ENCODE measurements around the gene ATP1B4.

ATP1B4 gene

GRCh38 chrX:120402369-120402768 lies 40.5 kb downstream of the ATP1B4 start:
- no peak overlapping the region for H3K4ac ChIP-seq (ENCODE audit: low read depth, low read length)
- H3K36me3 ChIP-seq (ENCODE audit: control insufficient read depth, insufficient read depth, low read length) = no peaks in the 10 kb centered on the region
- no peaks in the 10 kb centered on the region for H3K27me3 ChIP-seq (ENCODE audit: insufficient read depth, low read length, poor library complexity)
- no peak overlapping the region for H2BK5ac ChIP-seq (ENCODE audit: low read length)
- no peak overlapping the region for H3K18ac ChIP-seq (ENCODE audit: low read length)
- no peak for DNase-seq
- H3K27ac ChIP-seq (ENCODE audit: low read depth, low read length) = no peak overlapping the region
- H2BK15ac ChIP-seq (replicated peaks; ENCODE audit: low read depth) = no peak overlapping the region
- H3K4me3 ChIP-seq (ENCODE audit: low read length) = no peak overlapping the region
- H3K23ac ChIP-seq (ENCODE audit: low read length) = no peak overlapping the region
- no peaks in the 10 kb centered on the region for H3K4me1 ChIP-seq (ENCODE audit: control insufficient read depth, low read depth, low read length)
- no peak overlapping the region for H2AK5ac ChIP-seq (ENCODE audit: low read length)
- no peak overlapping the region for H2BK120ac ChIP-seq (ENCODE audit: low read depth, low read length)
- H4K8ac ChIP-seq (ENCODE audit: low read depth, low read length) = no peak overlapping the region
- no peak overlapping the region for H4K5ac ChIP-seq (ENCODE audit: low read length)
- no peaks in the 10 kb centered on the region for H3K79me1 ChIP-seq (ENCODE audit: low read length)
- no peak overlapping the region for H3K4me2 ChIP-seq (ENCODE audit: low read length)
- H3K79me2 ChIP-seq (ENCODE audit: control insufficient read depth, insufficient read depth, low read length) = no peaks in the 10 kb centered on the region
- no CpG with 5 or more reads among the region's 2 CpGs for WGBS (ENCODE audit: extremely low coverage, insufficient coverage, low lambda C conversion rate)
- H3K9ac ChIP-seq (ENCODE audit: low read length) = no peak overlapping the region
- H3K56ac ChIP-seq (ENCODE audit: low read length) = no peak overlapping the region

GRCh38 chrX:120406638-120407037 lies 44.7 kb downstream of the ATP1B4 start:
- WGBS (ENCODE audit: extremely low coverage, insufficient coverage, low lambda C conversion rate) = no CpG with 5 or more reads among the region's 5 CpGs
- H3K36me3 ChIP-seq (ENCODE audit: control insufficient read depth, insufficient read depth, low read length) = no peaks in the 10 kb centered on the region
- no peak overlapping the region for H3K4me2 ChIP-seq (ENCODE audit: low read length)
- H2BK5ac ChIP-seq (ENCODE audit: low read length) = no peak overlapping the region
- H3K9ac ChIP-seq (ENCODE audit: low read length) = no peak overlapping the region
- H4K5ac ChIP-seq (ENCODE audit: low read length) = no peak overlapping the region
- no peak overlapping the region for H2BK15ac ChIP-seq (replicated peaks; ENCODE audit: low read depth)
- H3K18ac ChIP-seq (ENCODE audit: low read length) = no peak overlapping the region
- H3K79me2 ChIP-seq (ENCODE audit: control insufficient read depth, insufficient read depth, low read length) = no peaks in the 10 kb centered on the region
- H3K27ac ChIP-seq (ENCODE audit: low read depth, low read length) = no peak overlapping the region
- no peak overlapping the region for H2BK120ac ChIP-seq (ENCODE audit: low read depth, low read length)
- no peak overlapping the region for H3K56ac ChIP-seq (ENCODE audit: low read length)
- DNase-seq = no peak
- H3K27me3 ChIP-seq (ENCODE audit: insufficient read depth, low read length, poor library complexity) = no peaks in the 10 kb centered on the region
- H3K4ac ChIP-seq (ENCODE audit: low read depth, low read length) = no peak overlapping the region
- no peaks in the 10 kb centered on the region for H3K79me1 ChIP-seq (ENCODE audit: low read length)
- H3K4me1 ChIP-seq (ENCODE audit: control insufficient read depth, low read depth, low read length) = no peaks in the 10 kb centered on the region
- no peak overlapping the region for H3K4me3 ChIP-seq (ENCODE audit: low read length)
- H4K8ac ChIP-seq (ENCODE audit: low read depth, low read length) = no peak overlapping the region
- no peak overlapping the region for H2AK5ac ChIP-seq (ENCODE audit: low read length)
- no peak overlapping the region for H3K23ac ChIP-seq (ENCODE audit: low read length)

GRCh38 chrX:120408168-120408567 lies 46.3 kb downstream of the ATP1B4 start:
- no peak overlapping the region for H3K56ac ChIP-seq (ENCODE audit: low read length)
- H2BK120ac ChIP-seq (ENCODE audit: low read depth, low read length) = no peak overlapping the region
- WGBS (ENCODE audit: extremely low coverage, insufficient coverage, low lambda C conversion rate) = no CpG with 5 or more reads among the region's 1 CpG
- no peak overlapping the region for H3K9ac ChIP-seq (ENCODE audit: low read length)
- H3K79me2 ChIP-seq (ENCODE audit: control insufficient read depth, insufficient read depth, low read length) = no peaks in the 10 kb centered on the region
- H3K4me1 ChIP-seq (ENCODE audit: control insufficient read depth, low read depth, low read length) = no peaks in the 10 kb centered on the region
- H2BK5ac ChIP-seq (ENCODE audit: low read length) = no peak overlapping the region
- no peak overlapping the region for H3K18ac ChIP-seq (ENCODE audit: low read length)
- H3K27me3 ChIP-seq (ENCODE audit: insufficient read depth, low read length, poor library complexity) = no peaks in the 10 kb centered on the region
- no peak overlapping the region for H3K4ac ChIP-seq (ENCODE audit: low read depth, low read length)
- no peak overlapping the region for H4K5ac ChIP-seq (ENCODE audit: low read length)
- no peaks in the 10 kb centered on the region for H3K36me3 ChIP-seq (ENCODE audit: control insufficient read depth, insufficient read depth, low read length)
- H3K23ac ChIP-seq (ENCODE audit: low read length) = no peak overlapping the region
- no peaks in the 10 kb centered on the region for H3K79me1 ChIP-seq (ENCODE audit: low read length)
- H2AK5ac ChIP-seq (ENCODE audit: low read length) = no peak overlapping the region
- DNase-seq = no peak
- H3K27ac ChIP-seq (ENCODE audit: low read depth, low read length) = no peak overlapping the region
- no peak overlapping the region for H4K8ac ChIP-seq (ENCODE audit: low read depth, low read length)
- no peak overlapping the region for H3K4me3 ChIP-seq (ENCODE audit: low read length)
- H3K4me2 ChIP-seq (ENCODE audit: low read length) = no peak overlapping the region
- no peak overlapping the region for H2BK15ac ChIP-seq (replicated peaks; ENCODE audit: low read depth)

GRCh38 chrX:120419463-120419862 lies 57.6 kb downstream of the ATP1B4 start:
- Histone ChIP-seq H2BK15ac (replicated peaks; ENCODE audit: low read depth) (no peak overlapping the region), H4K5ac (ENCODE audit: low read length) (no peak overlapping the region), H3K79me1 (ENCODE audit: low read length) (no peaks in the 10 kb centered on the region), H3K4ac (ENCODE audit: low read depth, low read length) (no peak overlapping the region), H3K36me3 (ENCODE audit: control insufficient read depth, insufficient read depth, low read length) (no peaks in the 10 kb centered on the region), H3K27ac (ENCODE audit: low read depth, low read length) (no peak overlapping the region), H2AK5ac (ENCODE audit: low read length) (no peak overlapping the region), H2BK5ac (ENCODE audit: low read length) (no peak overlapping the region), H3K4me2 (ENCODE audit: low read length) (no peak overlapping the region), H3K56ac (ENCODE audit: low read length) (no peak overlapping the region), H2BK120ac (ENCODE audit: low read depth, low read length) (no peak overlapping the region), H3K18ac (ENCODE audit: low read length) (no peak overlapping the region), H3K4me1 (ENCODE audit: control insufficient read depth, low read depth, low read length) (no peaks in the 10 kb centered on the region), H3K23ac (ENCODE audit: low read length) (no peak overlapping the region), H3K4me3 (ENCODE audit: low read length) (no peak overlapping the region), H3K79me2 (ENCODE audit: control insufficient read depth, insufficient read depth, low read length) (no peaks in the 10 kb centered on the region), H3K27me3 (ENCODE audit: insufficient read depth, low read length, poor library complexity) (no peaks in the 10 kb centered on the region), H4K8ac (ENCODE audit: low read depth, low read length) (no peak overlapping the region), H3K9ac (ENCODE audit: low read length) (no peak overlapping the region)
- no CpG with 5 or more reads among the region's 2 CpGs for WGBS (ENCODE audit: extremely low coverage, insufficient coverage, low lambda C conversion rate)
- DNase-seq = no peak

DNA sequence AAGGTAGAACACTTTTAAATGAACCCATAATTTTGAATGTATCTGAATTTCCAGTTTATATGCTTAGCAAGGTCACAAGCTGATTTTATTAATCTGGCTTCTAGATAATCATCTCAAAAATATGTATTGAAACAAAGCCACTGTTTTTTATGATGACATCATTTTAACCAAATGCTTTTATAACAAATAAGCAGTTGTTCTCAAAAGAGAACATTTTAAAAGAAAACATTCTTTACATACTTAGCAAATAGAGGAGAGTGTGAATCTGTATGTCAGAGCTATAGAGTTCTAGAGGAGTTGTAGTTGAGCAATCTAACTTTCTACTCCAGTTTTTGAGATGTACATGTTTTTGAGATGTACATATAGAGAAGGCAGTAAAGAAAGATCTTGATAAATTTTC lies 64.7 kb downstream of the ATP1B4 start:
- no peak overlapping the region for H2BK15ac ChIP-seq (replicated peaks; ENCODE audit: low read depth)
- no peak overlapping the region for H3K23ac ChIP-seq (ENCODE audit: low read length)
- H3K4ac ChIP-seq (ENCODE audit: low read depth, low read length) = no peak overlapping the region
- no peaks in the 10 kb centered on the region for H3K79me2 ChIP-seq (ENCODE audit: control insufficient read depth, insufficient read depth, low read length)
- H2BK5ac ChIP-seq (ENCODE audit: low read length) = no peak overlapping the region
- no peak overlapping the region for H2BK120ac ChIP-seq (ENCODE audit: low read depth, low read length)
- H4K5ac ChIP-seq (ENCODE audit: low read length) = no peak overlapping the region
- H2AK5ac ChIP-seq (ENCODE audit: low read length) = no peak overlapping the region
- no peak overlapping the region for H3K9ac ChIP-seq (ENCODE audit: low read length)
- no peak overlapping the region for H3K4me3 ChIP-seq (ENCODE audit: low read length)
- no peaks in the 10 kb centered on the region for H3K27me3 ChIP-seq (ENCODE audit: insufficient read depth, low read length, poor library complexity)
- H3K18ac ChIP-seq (ENCODE audit: low read length) = no peak overlapping the region
- no peak for DNase-seq
- no peak overlapping the region for H3K56ac ChIP-seq (ENCODE audit: low read length)
- H4K8ac ChIP-seq (ENCODE audit: low read depth, low read length) = no peak overlapping the region
- H3K27ac ChIP-seq (ENCODE audit: low read depth, low read length) = no peak overlapping the region
- H3K4me1 ChIP-seq (ENCODE audit: control insufficient read depth, low read depth, low read length) = no peaks in the 10 kb centered on the region
- no peaks in the 10 kb centered on the region for H3K79me1 ChIP-seq (ENCODE audit: low read length)
- H3K4me2 ChIP-seq (ENCODE audit: low read length) = no peak overlapping the region
- no peaks in the 10 kb centered on the region for H3K36me3 ChIP-seq (ENCODE audit: control insufficient read depth, insufficient read depth, low read length)

GRCh38 chrX:120428309-120428708 lies 66.4 kb downstream of the ATP1B4 start:
- Histone ChIP-seq H3K56ac (ENCODE audit: low read length) (no peak overlapping the region), H4K8ac (ENCODE audit: low read depth, low read length) (no peak overlapping the region), H2BK5ac (ENCODE audit: low read length) (no peak overlapping the region), H3K27me3 (ENCODE audit: insufficient read depth, low read length, poor library complexity) (no peaks in the 10 kb centered on the region), H3K4me2 (ENCODE audit: low read length) (no peak overlapping the region), H2BK15ac (replicated peaks; ENCODE audit: low read depth) (no peak overlapping the region), H3K4me3 (ENCODE audit: low read length) (no peak overlapping the region), H4K5ac (ENCODE audit: low read length) (no peak overlapping the region), H3K4me1 (ENCODE audit: control insufficient read depth, low read depth, low read length) (no peaks in the 10 kb centered on the region), H3K36me3 (ENCODE audit: control insufficient read depth, insufficient read depth, low read length) (no peaks in the 10 kb centered on the region), H3K9ac (ENCODE audit: low read length) (no peak overlapping the region), H3K27ac (ENCODE audit: low read depth, low read length) (no peak overlapping the region), H2BK120ac (ENCODE audit: low read depth, low read length) (no peak overlapping the region), H3K18ac (ENCODE audit: low read length) (no peak overlapping the region), H3K79me2 (ENCODE audit: control insufficient read depth, insufficient read depth, low read length) (no peaks in the 10 kb centered on the region), H2AK5ac (ENCODE audit: low read length) (no peak overlapping the region), H3K79me1 (ENCODE audit: low read length) (no peaks in the 10 kb centered on the region), H3K4ac (ENCODE audit: low read depth, low read length) (no peak overlapping the region), H3K23ac (ENCODE audit: low read length) (no peak overlapping the region)
- DNase-seq = peak; percentile 83
- WGBS (ENCODE audit: extremely low coverage, insufficient coverage, low lambda C conversion rate) = no CpG with 5 or more reads among the region's 2 CpGs

Data from mesendoderm (in vitro differentiated cells).